Amniotic epithelial cell (primary cell): ENCODE data around the gene TOLLIP.
"Not testable (repeated sequence)": the region's sequence is repeated elsewhere in the genome, so short reads cannot be mapped to it uniquely, and the experiment has no call there.

Experiments
- DNase-seq: peaks from one replicate; pipeline ENCODE4 v3.0.0-alpha.2; 2010; ENCODE audit warnings: low read depth

Gene TOLLIP

GRCh38 chr11:1309498-1310317, at the start of gene TOLLIP:
Gene TOLLIP, minus strand, starts transcription at chr11:1309632. Its CDS starts 134 bp downstream, at chr11:1309498.
- peak; percentile 77 for DNase-seq

DNA sequence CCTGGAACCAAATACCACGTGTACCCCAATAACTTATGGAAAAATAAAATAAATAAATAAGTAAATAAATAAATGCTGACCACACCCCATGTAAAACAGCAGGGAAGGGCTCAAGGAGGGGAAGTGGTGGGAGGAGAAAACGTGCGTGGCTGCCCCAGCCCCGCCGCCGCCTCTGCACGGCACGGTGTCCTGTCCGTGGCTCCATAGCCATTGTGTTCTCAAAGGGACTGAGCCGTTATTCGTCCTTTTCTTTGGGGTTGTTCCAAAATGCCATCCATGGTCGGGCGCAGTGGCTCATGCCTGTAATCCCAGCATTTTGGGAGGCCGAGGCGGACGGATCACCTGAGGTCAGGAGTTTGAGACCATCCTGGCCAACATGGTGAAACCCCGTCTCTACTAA, 49.5 kb upstream of the TOLLIP start:
- DNase-seq = not testable (repeated sequence)

GRCh38 chr11:1358286-1358685, 48.9 kb upstream of the TOLLIP start:
- DNase-seq = no peak

GRCh38 chr11:1356478-1356960, 47.1 kb upstream of the TOLLIP start:
- DNase-seq = no peak

DNA sequence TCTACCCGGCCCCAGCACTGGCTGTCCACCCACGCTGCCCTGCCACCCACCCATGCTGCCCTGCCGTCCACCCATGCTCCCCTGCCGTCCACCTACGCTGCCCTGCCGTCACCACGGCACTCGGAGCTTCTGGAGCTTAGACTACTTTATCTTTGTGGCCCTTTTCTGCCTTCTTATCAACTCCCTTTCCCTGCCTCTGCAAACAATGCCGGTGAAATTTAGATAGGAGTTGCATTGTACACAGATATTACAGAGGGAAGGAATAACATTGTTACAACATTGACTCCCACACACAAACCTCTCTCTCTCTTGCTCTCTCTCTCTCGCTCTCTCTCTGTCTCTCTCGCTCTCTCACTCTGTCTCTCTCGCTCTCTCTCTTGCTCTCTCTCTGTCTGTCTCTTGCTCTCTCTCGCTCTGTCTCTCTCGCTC, 46.6 kb upstream of the TOLLIP start:
- DNase-seq = peak; percentile 49

- no peak for DNase-seq
Measured at GRCh38 chr11:1354125-1354938, 44.9 kb upstream of the TOLLIP start.

DNA sequence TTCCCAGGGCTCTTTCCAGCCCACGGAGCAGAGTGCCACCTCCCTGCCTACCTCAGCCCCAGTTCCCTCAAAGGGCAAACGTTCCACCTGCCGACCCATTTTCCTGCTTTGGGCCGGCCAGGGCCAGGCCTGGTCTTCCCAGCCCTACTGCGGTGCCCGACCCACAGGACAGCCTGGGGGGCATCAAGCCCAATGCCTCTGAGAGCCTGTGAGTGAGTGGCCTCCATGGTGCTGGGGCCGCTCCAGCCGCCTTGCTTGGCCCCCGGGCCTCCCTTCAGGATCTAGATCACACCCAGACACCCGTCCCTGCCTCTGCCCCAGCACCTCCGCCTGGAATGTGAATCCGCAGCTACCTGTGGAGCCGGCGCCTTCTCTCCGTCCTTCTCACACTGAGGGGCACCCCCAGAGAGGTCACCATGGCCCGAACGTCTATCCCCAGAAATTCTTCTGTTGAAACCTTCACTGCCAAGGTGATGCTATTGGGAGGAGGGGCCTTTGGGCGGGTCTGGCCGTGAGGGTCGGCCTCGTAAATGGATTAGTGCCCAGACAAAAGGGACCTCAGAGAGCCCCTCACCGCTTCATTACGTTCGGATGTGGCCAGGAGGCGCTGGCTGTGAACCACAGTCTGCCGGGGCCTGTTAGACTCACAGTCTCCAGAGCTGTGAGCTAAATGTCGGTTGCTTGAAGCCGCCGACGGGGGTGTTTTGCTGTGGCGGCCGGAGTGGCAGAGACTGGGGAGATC, 44.1 kb upstream of the TOLLIP start:
- no peak for DNase-seq

- DNase-seq = no peak
Measured at GRCh38 chr11:1352696-1353382, 43.4 kb upstream of the TOLLIP start.

DNA sequence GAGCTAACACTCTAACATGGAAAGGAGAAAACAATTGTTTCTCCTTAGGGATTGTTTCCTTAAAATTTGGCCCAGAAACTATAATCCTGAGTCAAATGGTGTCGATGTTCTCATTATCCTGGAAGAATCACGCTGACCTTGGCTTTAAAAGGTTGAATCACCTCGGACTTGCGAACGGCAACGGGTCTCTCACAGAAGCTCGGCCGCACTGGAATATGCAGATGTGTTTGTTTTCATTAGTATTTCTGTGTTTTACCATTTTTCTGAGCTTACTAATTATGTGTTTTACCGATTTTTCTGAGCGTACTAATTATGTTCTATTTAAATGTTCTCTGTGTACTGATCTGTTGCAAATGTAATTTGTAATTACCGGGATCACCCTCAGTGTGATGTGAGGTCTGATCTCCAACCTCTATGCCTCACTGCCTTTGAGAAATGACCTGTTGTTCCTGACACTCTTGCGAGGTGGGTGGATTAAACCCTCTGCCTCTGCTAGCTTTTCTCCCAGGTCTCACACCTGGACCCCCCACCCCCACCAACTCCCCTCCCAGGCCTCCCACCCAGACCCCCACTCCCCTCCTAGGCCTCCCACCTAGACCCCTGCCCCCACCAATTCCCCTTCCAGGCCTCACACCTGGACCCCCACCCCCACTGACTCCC, 42.0 kb upstream of the TOLLIP start:
- peak; percentile 5 for DNase-seq

DNA sequence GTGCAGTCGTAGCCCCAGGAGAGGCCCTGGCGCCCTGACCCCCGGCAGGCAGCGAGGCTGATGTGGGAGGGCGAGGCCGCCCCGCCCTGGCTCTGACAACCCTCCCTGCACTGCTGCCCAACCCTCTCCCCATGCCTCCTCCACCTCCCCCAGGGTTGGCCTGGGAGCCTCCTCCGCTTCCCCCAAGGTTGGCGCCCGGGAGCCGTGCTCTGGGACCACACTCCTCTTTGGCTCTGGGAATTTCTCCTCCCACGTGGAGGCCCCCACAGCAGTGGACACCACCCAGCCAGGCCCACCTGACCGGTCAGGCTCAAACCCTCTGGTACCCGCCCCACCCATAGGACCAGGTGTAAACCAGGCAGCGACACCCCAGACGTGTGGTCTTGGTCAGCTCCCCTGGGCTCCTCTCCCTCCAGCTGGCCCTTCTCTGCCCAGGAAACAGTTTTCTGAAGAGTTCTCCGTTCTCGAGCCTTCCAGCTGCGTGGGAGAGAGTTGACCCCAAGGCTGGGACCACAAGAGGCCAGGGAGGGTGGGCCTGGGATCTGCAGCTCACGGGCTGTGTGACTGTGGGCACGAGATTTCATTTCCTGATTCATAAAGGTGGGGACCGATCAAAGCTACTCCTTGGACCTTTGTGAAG, 40.8 kb upstream of the TOLLIP start:
- no peak for DNase-seq

DNA sequence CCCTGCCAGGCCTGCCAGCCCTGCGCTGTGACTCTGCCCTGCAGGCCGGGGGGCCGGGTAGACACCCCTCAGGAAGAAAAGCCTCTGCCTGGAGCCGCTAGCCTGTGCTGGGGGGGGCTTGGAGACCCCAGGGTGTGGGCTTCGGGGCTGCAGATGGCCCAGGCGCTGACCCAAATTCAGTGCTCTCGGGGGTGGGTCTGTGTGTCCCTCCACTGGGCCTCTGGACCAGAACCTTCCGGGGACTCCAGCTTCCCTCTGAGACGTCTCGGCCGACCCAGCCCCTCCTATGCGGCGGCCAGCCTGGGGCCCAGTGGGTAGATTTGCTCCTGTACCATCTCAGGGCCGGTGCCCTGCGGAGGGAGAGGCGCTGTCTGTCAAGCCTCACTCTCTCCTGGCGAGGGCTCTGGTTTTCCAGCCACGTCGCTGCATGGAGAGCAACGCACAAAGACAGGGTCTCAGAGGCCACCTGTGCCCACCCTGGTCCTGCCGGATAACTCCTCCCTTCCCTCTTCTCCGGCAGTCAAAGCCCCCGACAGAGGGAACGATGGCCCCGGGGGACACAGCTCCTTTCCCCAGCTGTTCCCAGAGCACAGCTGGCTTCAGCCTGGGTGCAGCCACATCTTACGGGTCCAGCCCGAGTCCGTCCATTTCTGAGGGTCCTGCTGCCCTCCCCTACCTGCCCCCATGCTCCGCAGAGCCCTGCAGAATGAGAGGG, 40.1 kb upstream of the TOLLIP start:
- DNase-seq = no peak

GRCh38 chr11:1348796-1349326, 39.4 kb upstream of the TOLLIP start:
- no peak for DNase-seq

DNA sequence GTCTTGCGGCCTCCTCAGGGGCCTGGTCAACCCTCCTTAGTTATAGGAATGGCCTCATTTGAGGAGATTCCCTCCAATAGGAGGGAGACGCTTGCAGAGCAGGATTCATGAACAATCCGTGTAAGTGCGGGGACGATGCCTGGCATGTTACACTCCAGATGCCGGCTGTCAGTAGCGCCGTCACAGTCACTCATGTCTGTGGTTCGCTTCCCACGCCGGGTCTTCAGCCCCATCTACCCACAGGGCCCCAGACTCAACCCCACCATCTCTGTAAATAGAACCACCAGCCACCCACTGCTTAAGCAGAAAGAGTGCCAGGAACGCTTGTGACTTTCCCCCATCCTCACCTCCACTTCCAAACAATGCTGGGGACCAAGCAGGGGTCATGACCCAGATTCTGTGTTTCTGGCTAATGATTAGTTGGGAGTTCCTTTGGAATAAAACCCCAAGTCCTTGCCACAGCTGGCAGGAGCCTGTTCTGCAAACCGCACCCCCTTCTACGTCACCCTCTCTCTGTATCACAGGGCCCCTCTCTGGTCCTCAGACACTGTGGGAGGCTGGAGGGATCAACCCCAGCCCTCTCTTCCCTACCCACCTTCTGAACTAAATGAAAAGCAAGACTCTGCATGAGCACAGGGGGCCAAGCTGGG, 38.8 kb upstream of the TOLLIP start:
- DNase-seq = no peak

DNA sequence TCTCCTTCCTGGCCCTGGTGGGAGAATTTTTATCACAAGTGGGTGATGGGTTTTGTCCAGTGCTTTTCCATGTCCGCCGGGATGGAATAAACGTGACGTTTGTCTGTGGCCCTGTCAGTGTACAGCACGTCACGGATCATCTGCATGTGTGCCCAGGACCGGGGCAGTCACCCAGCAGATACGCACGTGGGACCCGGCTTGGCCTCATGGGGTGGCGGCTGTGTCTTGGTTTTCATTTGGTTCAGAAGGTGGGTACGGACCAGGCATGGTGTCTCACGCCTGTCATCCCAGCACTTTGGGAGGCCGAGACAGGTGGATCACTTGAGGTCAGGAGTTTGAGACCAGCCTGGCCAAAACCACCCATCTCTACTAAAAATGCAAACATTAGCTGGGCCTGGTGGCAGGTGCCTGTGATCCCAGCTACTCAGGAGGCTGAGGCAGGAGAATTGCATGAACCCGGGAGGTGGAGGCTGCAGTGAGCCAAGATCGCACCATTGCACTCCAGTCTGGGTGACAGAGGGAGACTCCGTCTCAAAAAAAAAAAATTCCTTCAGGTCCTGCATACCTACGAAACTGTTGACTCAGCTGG, 38.1 kb upstream of the TOLLIP start:
- not testable (repeated sequence) for DNase-seq

- DNase-seq = no peak
Measured at GRCh38 chr11:1346669-1347390, 37.4 kb upstream of the TOLLIP start.

DNA sequence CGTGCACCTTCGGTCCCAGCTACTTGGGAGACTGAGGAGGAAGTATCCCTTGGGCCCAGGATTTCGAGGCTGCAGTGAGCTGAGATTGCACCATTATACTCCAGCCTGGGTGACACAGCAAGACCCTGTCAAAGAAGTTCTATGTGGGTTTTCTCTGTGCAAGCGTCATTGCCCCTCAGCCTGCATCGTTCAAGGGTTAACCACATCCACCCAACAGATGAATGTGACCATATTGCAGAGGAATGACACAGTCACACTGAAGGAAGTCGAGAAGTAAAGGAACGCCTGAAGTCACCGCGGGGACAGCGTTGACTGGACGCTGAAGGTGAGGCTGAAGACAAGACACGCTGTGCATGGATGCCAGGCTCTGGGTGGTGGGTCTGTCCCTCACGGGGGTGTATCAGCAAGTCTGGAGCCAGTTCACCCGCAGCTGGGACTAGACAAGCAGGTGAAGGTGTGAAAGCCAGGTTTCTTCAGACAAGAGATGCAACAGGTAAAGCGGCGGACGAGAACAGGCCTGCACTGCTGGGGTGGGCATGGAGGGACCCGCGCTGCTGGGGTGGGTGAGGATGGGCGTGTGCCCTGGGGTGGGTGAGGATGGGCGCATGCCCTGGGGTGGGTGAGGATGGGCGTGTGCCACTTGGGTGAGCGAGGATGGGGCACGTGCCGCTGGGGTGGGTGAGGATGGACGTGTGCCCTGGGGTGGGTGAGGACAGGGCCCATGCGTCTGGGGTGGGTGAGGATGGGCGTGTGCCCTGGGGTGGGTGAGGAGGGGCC, 36.5 kb upstream of the TOLLIP start:
- DNase-seq = no peak

DNA sequence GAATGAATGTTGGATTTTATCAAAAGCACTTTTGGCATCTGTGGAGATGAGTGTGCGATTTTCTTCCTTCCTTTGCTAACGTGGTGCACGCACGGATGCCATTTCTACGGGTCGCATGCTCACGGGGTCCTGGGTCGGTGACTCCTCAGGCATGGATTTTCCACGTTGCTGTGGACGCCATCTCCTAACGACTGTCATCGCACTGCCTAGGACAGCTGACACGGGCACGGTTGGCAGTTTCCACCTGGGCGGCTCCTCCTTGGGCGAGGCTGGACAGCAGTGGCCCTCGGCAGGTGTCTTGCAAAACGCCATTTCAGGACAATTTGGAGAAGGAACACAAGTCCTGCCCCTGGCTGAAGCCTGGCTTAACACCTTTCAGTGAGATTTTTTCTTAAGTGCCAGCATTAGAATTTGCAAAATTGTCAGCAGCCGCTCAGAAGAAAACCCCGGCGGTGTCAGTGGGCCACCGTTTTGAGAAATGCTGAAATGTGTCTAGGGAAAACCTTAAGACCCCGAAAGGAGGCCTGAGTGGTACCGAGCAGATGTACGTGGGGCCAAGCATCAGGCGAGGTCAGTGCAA, 34.7 kb upstream of the TOLLIP start:
- DNase-seq = no peak
